Mesothelial cell of epicardium (in vitro differentiated cells): Measurements from ENCODE around the gene INPPL1. TPM values are rescaled to one million over a fixed set of nuclear protein-coding genes. Genes with fewer than 3 reads are reported as not detected.

Experiments
- DNase-seq, 2 experiments: peaks; one replicate each; pipeline ENCODE4 v3.0.0; 2021; ENCODE audit warnings: low spot score in 2 of 2; ENCODE audit not compliant: unreplicated experiment in 2 of 2
- H3K27ac Mint-ChIP-seq: 2 replicates; pipeline ENCODE4 v1.8.0; 2021; ENCODE audit warnings: mixed read lengths
- H3K27me3 Mint-ChIP-seq: 2 replicates; pipeline ENCODE4 v1.8.0; 2021; ENCODE audit warnings: low read depth, mixed read lengths
- H3K36me3 Mint-ChIP-seq: 2 replicates; pipeline ENCODE4 v1.8.0; 2021; ENCODE audit warnings: mixed read lengths
- H3K4me1 Mint-ChIP-seq: 2 replicates; pipeline ENCODE4 v1.8.0; 2021; ENCODE audit warnings: mixed read lengths
- H3K4me3 Mint-ChIP-seq: 2 replicates; pipeline ENCODE4 v1.8.0; 2021; ENCODE audit warnings: mild to moderate bottlenecking, moderate library complexity, mixed read lengths
- H3K9me3 Mint-ChIP-seq: 2 replicates; pipeline ENCODE4 v1.8.0; 2021; ENCODE audit warnings: mixed read lengths
- CTCF ChIP-seq: fragments of 200-600 bp; sonication (generic); IDR thresholded peaks from one replicate; pipeline ENCODE4 v1.5.0; 2021; ENCODE audit warnings: antibody characterized with exemption; ENCODE audit not compliant: unreplicated experiment
- total RNA-seq: library from RNA; stranded (reverse); gene quantifications from 3 replicates; pipeline ENCODE4 v1.2.1, GENCODE V29; 2021

INPPL1 gene
- total RNA-seq, 1 donor from 2014 or later: 299 TPM

DNA sequence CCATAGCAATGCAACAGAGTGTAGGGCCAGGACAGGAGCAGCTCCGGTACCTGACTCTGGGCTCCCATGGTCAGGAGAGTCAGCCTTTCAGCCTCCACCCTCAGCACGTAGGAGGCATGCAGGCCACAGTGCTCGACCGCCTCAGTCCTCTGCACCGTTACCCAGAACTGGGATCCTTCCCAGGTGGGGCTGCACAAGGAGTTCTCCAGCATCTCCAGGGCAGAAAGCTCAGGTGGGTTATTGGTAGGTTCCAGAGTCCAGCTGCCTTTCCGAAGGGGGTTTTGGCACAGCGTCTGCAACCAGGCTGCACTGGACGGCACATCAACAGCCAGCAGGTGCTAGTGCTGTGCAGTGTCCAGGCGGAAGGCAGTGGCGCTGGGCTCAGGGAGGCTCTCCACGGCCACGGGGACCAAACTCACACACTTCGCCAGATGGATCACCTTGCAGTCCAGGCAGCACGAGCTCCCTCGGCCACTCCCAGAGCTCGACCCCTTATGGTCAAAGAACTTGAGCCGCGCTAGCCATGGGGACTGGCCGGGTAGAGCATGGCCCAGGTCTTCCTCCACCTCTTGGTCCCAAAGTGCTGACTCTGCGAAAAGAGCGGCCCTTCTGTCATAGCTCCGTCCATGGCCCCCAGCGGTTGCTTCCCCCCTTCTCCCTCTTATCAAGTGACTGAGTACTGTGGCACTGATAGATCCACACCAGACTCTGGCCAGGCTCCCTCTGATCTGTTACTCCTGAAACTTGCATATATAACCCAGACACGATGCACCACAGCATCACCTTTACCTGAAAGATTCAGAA lies 26.3 kb downstream of the INPPL1 start:
- Mint-ChIP-seq H3K36me3 (no peaks in the 10 kb centered on the region), H3K4me3 (no peak overlapping the region), H3K4me1 (no peaks in the 10 kb centered on the region), H3K9me3 (peaks cover 5% of the 10 kb centered on the region), H3K27me3 (peaks cover 60% of the 10 kb centered on the region), H3K27ac (no peak overlapping the region)
- peak in 1 of 2 experiments; percentile 31 for DNase-seq
- TF ChIP-seq CTCF: no peak

- H3K9me3 Mint-ChIP-seq: peaks cover 5% of the 10 kb centered on the region
- peak in 1 of 2 experiments; percentile 2 for DNase-seq
- no peak overlapping the region for H3K4me3 Mint-ChIP-seq
- no peaks in the 10 kb centered on the region for H3K4me1 Mint-ChIP-seq
- no peak for TF ChIP-seq CTCF
- peaks cover 68% of the 10 kb centered on the region for H3K27me3 Mint-ChIP-seq
- no peaks in the 10 kb centered on the region for H3K36me3 Mint-ChIP-seq
- H3K27ac Mint-ChIP-seq: no peak overlapping the region
These were observed 27.0 kb downstream of the INPPL1 start for GRCh38 chr11:72251614-72252013.

- H3K4me3 Mint-ChIP-seq: no peak overlapping the region
- DNase-seq: no peak
- H3K9me3 Mint-ChIP-seq: peaks cover 5% of the 10 kb centered on the region
These were observed 28.8 kb downstream of the INPPL1 start for GRCh38 chr11:72253392-72253791.

DNA sequence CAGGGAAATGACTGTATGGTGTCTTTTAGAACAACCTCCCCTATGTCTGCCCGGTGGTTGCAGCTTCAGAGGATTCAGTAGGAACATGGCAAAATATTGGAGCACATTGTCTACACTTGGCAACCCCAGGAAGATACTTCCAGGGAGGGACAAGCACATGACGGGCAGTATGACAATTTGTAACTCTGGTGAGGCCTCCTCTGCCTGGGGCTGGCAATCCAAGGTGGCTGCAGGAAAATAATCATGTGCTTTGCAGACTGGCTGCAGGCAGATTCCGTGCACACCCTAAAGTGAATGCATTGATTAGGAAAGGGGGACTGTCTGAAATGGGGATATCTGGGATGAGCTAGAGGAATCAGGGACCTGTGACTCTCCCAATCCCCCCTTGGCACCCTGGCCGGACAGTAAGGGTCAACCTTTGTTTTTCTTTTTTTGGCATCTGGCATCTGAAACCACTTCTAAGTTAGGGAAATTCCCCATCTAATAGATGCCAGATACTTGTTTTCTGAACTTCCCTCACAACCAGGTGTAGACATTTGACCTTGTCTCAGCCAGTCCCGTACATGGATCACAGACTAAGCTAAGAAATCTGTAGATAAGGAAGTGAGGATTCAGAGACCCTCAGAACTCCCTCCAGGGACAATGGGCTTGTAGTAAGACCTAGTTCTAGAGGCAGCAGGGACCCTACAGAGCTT lies 29.9 kb downstream of the INPPL1 start:
- no peaks in the 10 kb centered on the region for H3K36me3 Mint-ChIP-seq

More at GRCh38 chr11:72253392-72253791, 28.8 kb downstream of the INPPL1 start:
- TF ChIP-seq CTCF: no peak
- Mint-ChIP-seq H3K27me3 (peaks cover 73% of the 10 kb centered on the region), H3K27ac (no peak overlapping the region), H3K4me1 (no peaks in the 10 kb centered on the region), H3K36me3 (no peaks in the 10 kb centered on the region)

DNA sequence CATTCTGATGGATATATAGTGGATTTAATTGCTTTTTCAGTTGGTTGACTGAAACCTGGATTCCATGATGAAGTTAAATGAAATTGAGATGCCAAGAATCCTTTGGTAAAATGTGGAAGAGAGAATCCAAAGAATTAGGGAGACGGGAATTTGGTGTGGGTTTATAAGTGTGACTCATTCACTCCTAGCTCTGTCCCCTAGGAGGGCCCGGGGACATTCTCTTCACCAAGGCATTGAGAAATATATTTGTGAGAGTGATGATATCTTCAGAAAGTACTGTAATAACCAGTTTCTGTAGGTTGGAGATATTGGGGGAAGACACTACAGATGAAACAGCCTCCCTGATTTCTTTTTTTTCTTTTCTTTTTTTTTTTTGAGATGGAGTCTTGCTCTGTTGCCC lies 33.0 kb downstream of the INPPL1 start:
- no peak for DNase-seq
- Mint-ChIP-seq H3K36me3 (no peaks in the 10 kb centered on the region), H3K27me3 (peaks cover 55% of the 10 kb centered on the region)

More for the DNA sequence above, 29.9 kb downstream of the INPPL1 start:
- TF ChIP-seq CTCF: no peak
- Mint-ChIP-seq H3K27ac (no peak overlapping the region), H3K4me3 (no peak overlapping the region), H3K27me3 (peaks cover 70% of the 10 kb centered on the region), H3K4me1 (no peaks in the 10 kb centered on the region), H3K9me3 (peaks cover 5% of the 10 kb centered on the region)
- DNase-seq: no peak

More for the DNA sequence above, 33.0 kb downstream of the INPPL1 start:
- H3K4me1 Mint-ChIP-seq: no peaks in the 10 kb centered on the region
- H3K27ac Mint-ChIP-seq: no peak overlapping the region
- no peak overlapping the region for H3K4me3 Mint-ChIP-seq
- peaks cover 5% of the 10 kb centered on the region for H3K9me3 Mint-ChIP-seq
- TF ChIP-seq CTCF: no peak
